WERI-Rb-1 (cell line): ENCODE measurements around the gene HSD17B2.

Experiments used
- DNase-seq: peaks from one replicate; pipeline ENCODE4 v3.0.0-alpha.2; 2020
- H3K27ac ChIP-seq: fragments of 250-450 bp; sonication (Bioruptor Pico); 2 replicates; pipeline ENCODE4 v1.5.1; 2020; ENCODE audit warnings: mild to moderate bottlenecking, moderate library complexity
- H3K27me3 ChIP-seq: fragments of 250-450 bp; sonication (Bioruptor Pico); 2 replicates; pipeline ENCODE4 v1.5.1; 2021; ENCODE audit warnings: mild to moderate bottlenecking, low read depth, moderate library complexity; ENCODE audit not compliant: insufficient read depth, severe bottlenecking
- H3K36me3 ChIP-seq: fragments of 250-450 bp; sonication (Bioruptor Pico); 2 replicates; pipeline ENCODE4 v1.5.1; 2020; ENCODE audit warnings: mild to moderate bottlenecking, moderate library complexity
- H3K4me3 ChIP-seq: 2 replicates; pipeline ENCODE4 v1.5.1; 2011; ENCODE audit warnings: low read depth, mild to moderate bottlenecking, control low read depth, low read length
- H3K9me3 ChIP-seq: fragments of 250-450 bp; sonication (Bioruptor Pico); 2 replicates; pipeline ENCODE4 v1.5.1; 2021; ENCODE audit warnings: mild to moderate bottlenecking, moderate library complexity; ENCODE audit not compliant: severe bottlenecking
- TF ChIP-seq, protein P1 (sequence below): IDR thresholded peaks from 2 replicates; pipeline ENCODE4 v1.5.1; 2011; ENCODE audit warnings: low read depth, mild to moderate bottlenecking, control low read depth, inconsistent platforms, low read length

HSD17B2 gene

DNA sequence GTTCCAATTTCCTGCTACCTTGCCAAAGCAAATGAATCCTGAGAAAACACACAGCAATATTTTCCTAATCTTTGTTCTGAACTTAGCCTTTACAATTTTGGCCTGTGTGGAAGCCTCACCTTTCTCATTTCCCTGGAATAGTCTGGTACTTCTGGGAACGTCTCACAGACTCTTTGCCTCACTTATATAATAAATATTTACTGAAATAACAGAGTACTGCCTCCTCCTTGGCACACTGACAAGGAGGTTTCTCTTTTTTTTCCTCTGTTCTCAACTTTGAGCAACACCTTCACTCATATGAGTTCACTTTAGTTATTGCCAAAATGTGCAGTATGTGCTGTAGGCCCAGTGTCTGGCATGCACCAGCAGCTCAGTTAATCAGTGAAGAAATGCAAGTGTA is 37.3 kb downstream of the HSD17B2 start:
- TF ChIP-seq, protein P1, sequence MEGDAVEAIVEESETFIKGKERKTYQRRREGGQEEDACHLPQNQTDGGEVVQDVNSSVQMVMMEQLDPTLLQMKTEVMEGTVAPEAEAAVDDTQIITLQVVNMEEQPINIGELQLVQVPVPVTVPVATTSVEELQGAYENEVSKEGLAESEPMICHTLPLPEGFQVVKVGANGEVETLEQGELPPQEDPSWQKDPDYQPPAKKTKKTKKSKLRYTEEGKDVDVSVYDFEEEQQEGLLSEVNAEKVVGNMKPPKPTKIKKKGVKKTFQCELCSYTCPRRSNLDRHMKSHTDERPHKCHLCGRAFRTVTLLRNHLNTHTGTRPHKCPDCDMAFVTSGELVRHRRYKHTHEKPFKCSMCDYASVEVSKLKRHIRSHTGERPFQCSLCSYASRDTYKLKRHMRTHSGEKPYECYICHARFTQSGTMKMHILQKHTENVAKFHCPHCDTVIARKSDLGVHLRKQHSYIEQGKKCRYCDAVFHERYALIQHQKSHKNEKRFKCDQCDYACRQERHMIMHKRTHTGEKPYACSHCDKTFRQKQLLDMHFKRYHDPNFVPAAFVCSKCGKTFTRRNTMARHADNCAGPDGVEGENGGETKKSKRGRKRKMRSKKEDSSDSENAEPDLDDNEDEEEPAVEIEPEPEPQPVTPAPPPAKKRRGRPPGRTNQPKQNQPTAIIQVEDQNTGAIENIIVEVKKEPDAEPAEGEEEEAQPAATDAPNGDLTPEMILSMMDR: no peak
- no peaks in the 10 kb centered on the region for H3K36me3 ChIP-seq
- no peak for DNase-seq

DNA sequence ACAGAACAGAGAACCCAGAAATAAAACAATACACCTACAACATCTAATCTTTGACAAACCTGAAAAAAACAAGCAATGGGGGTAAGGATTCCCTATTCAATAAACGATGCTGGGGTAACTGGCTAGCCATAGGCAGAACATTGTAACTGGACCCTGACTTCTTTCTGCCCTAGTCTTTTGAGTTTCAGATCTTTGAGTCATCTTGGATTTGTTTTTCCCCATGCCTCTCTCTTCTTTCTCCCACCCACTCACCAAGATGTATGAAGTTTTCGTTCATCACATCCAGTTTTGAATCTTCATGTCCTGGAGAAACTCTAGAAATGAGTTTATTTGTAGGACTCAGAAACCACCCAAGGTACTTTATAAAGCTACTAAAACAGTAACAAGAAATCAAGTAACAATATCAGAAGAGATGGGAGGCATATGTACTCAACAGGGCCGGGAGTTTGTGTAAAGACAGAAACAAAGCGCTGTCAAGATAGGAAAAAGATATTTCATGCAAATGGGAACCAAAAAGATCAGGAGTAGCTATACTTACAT is 39.0 kb downstream of the HSD17B2 start:
- DNase-seq: no peak
- Histone ChIP-seq H3K27ac (no peak overlapping the region), H3K9me3 (no peaks in the 10 kb centered on the region), H3K4me3 (no peak overlapping the region), H3K36me3 (no peaks in the 10 kb centered on the region), H3K27me3 (no peaks in the 10 kb centered on the region)
- TF ChIP-seq, protein P1: no peak

More for the DNA sequence above, 37.3 kb downstream of the HSD17B2 start:
- H3K9me3 ChIP-seq: no peaks in the 10 kb centered on the region
- no peak overlapping the region for H3K4me3 ChIP-seq
- H3K27me3 ChIP-seq: no peaks in the 10 kb centered on the region
- no peak overlapping the region for H3K27ac ChIP-seq

- DNase-seq: no peak
- H3K27me3 ChIP-seq: no peaks in the 10 kb centered on the region
- TF ChIP-seq, protein P1: no peak
- no peaks in the 10 kb centered on the region for H3K36me3 ChIP-seq
- H3K4me3 ChIP-seq: no peak overlapping the region
- H3K9me3 ChIP-seq: no peaks in the 10 kb centered on the region
- H3K27ac ChIP-seq: no peak overlapping the region
Measured at GRCh38 chr16:82078125-82078524, 43.1 kb downstream of the HSD17B2 start.

DNA sequence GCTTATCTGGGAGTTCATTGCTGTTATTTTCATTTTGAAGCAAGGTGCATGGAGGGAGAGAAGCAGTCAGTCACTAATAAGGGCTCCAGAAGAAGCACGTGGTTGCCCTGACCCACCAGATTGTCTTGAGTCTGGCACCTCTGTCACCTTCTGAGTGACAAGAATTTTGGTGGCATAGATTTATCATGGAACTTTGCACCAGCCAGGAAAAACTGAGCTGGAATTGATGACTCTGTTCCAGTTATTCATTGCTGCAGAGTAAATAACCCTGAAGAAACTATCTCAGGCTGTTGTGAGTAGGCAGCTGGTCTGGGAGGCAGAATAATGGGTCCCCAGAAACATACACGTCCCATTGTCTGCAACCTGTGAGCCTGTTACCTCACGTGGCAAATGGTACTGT is 44.8 kb downstream of the HSD17B2 start:
- Histone ChIP-seq H3K4me3 (no peak overlapping the region), H3K36me3 (no peaks in the 10 kb centered on the region), H3K9me3 (no peaks in the 10 kb centered on the region), H3K27ac (no peak overlapping the region), H3K27me3 (no peaks in the 10 kb centered on the region)
- no peak for DNase-seq
- TF ChIP-seq, protein P1: no peak

DNA sequence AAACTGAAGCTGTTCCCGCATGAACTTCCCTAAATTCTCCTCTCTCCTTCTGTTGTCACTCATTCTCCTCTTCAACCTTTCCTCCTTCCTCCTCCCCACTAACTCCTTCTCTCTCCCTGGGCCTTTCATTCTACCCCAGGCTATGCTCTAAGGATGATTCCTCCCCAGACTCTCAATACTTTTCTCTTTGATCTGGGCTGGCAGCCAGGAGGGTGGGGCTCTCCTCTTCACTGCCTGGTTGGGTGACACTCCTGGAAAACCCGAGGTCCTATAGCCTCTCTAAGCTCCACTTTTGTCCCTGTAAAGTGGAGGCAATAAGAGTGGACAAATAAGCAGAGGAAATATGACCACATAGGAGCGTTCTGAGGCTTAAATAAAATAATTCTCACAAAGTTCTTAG is 46.2 kb downstream of the HSD17B2 start:
- no peak for DNase-seq
- TF ChIP-seq, protein P1: no peak
- Histone ChIP-seq H3K36me3 (no peaks in the 10 kb centered on the region), H3K27ac (no peak overlapping the region), H3K27me3 (no peaks in the 10 kb centered on the region), H3K9me3 (no peaks in the 10 kb centered on the region), H3K4me3 (no peak overlapping the region)

- Histone ChIP-seq H3K4me3 (no peak overlapping the region), H3K27ac (no peak overlapping the region), H3K9me3 (no peaks in the 10 kb centered on the region), H3K27me3 (no peaks in the 10 kb centered on the region), H3K36me3 (no peaks in the 10 kb centered on the region)
- TF ChIP-seq, protein P1: no peak
- DNase-seq: no peak
Measured at GRCh38 chr16:82082097-82082496, 47.0 kb downstream of the HSD17B2 start.
